ENCODE measurements around the gene AAMP.

AAMP gene

DNA sequence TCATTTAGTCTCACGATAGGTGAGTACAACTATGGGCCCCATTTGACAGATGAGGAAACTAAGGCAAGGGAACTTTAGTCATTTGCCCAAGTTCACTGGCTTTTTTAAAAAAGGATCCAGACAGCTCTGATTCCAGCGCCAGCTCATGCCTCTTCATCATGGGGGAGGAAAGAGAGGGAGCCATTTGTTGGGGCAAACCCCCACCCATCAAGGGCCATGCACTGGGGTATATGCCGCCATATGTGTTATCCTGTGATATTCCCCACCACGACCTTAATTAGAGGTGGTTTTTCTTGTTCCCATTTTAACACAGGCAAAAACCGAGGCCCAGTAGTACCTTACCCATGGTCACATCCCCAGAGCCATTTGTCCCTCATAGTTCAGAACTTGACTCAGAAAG is 9.8 kb downstream of the AAMP start:
- no peak for DNase-seq (ENCODE audit: low spot score)

DNA sequence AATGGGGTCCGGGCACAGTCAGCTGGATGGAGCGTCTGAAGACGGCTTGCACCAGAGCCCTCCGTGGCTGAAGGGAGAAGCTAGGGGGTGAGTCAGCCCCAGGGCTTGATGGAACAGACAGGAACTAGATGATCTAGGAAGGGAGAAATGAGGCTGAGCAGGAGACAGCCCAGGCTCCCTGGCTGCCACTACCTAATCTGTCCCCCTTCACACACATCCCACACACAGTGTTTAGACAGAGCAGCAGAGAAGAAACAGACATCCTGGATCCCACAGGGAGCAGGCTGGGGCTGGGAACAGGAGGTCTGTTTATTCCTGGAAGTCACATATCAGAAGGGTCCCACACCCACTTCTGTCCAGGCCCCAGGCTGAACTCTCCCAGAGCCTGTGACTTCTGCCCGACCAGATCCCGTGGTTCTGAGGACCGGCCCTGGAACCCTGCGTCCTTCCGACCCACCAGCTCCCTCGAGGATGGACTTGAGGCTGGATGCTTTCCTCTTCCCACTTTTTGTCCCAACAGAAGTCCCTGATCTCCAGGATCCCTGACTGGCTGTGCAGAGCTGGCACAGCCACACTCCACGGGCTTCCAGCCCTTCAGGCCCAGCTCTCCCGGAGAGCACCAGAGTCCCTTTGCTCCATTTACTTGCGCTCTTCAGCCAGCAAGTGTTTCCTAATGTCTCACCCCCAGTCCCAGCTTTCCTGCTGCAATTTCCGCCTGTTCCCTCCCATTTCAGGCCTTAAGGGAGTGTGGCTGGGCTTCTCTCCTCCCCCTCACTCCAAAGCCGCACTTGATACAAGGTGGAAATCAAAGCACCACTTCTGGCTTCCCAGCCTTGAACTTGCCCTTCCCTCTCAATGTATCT is 10.6 kb downstream of the AAMP start:
- DNase-seq (ENCODE audit: low spot score) = peak; percentile 57

DNA sequence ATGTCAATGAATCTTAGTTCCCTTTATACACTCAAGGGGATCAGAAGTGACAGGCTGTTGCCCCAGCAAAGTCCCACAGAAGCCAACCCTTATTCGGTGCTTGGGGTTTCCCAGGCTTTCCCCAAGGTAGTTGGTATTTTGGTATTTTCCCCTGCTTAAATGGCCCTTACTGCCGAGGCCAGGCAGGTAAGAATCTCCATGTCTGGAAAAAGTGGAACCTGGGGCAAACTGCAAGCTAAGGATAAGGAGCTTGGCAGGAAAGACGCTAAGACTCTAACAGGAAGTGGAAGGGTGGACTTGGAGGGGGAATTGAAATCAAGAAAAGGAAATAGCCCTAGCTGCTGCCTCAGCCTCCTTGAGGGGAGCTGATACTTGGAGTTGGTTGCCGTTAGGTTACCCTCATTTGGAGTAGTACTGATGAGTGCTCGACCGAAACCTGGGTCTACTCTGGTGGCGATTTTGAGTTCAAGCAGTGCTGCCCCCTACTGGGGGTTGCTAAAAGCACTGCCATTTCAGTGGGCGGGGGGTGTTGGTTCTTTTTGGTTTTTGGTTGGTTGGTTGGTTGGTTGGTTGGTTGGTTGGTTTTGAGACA is 12.5 kb downstream of the AAMP start:
- peak; percentile 60 for DNase-seq (ENCODE audit: low spot score)

DNA sequence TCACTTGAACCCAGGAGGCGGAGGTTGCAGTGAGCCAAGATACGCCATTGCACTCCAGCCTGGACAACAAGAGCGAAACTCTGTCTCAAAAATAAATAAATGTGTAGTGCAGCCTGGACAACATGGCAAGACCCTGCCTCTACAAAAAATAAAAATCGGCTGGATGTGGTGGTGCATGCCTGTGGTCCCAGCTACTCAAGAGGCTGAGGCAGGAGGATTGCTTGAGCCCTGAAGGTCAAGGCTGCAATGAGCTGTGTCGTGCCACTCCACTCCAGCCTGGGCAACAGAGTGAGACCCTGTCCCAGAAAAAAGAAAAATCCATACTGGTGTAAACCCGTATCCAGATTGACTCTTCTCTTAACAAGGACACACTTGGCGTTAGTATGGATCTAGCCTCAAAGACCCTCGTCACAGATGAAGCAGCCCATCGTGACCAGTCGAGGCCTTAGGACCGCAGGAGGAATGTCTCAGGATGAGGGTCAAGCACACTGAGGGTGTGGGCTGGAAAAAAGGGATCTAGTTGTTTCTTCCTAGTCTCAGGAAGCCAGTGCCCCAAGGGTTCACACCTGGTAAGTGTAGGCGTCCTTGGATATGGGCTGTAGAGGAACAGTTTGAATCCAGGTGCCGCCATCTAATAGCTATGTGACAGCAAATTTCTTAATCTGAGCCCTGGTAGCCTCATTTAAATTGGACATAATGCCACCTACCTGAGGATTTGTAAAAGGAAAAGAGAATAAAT is 13.2 kb downstream of the AAMP start:
- peak; percentile 3 for DNase-seq (ENCODE audit: low spot score)

DNA sequence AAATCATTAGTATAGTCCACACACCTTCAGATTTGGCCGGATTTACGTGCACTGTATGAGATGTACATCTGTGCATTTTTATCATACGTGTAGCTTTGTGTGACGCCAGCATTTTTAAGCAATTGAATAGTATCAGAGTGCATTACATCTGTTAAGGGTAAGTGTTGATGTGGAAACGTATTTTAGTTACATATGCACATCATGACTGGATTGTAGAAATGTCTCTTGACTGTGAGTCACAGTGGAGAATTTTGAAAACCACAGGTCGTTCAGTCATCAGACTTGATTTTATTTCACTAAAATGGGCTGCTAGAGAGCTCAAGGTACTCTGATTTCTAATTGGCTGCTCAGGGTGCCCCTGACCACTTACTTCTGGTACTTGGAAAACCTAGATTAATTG is 14.5 kb downstream of the AAMP start:
- DNase-seq (ENCODE audit: low spot score) = no peak

DNA sequence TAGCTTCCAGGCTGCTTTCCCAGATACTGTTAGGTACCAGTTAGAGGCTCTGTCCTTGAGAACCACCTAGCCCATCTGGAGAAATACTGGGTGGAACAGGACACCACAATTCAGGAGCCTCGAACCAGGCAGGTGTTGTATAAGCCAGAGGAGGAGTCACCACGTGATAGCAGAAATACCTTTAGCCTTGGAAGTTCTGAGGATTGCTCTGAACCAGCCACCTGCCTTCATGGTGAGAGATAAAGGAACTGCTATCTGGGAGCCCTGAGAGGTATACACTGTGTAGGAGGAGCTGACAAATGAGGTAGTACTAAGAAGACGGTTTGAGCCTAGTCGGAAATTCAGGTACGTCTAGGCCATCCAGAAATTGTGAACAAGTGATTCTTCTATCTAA is 16.7 kb downstream of the AAMP start:
- no peak for DNase-seq (ENCODE audit: low spot score)

DNA sequence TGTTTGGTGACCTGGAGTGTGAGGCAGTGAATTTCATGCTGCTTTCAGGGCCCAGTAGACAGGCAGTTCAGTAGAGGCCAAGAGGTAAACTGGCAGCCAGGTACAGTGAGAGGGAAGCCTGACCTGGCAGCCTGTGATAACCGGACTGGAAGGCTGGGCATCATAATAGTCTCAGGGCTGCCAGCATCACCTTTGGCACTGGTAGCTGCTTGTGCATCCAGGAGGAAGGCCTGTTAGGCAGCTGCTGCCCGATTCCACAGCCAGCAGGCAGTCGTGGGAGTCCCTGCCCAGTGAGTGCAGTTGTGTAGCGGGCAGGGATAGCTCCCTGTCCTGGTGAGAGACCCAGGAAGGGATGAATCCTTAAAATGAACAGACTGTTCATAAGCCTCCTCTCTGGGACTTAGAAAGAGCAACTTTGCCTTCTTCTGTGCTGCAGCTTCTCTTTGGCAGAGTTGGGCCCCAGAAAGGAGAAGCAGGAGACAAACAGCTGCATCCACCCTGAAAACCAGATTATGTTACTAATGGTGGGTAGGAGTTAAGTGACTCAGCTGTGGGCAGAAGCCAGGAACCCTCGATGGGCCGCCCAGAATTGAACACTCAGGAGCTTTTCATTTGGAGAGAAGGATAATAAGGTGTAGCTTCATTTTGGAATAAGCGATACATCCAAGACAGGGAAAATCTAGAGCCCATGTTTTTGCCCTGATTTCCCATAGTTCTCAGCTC is 17.3 kb downstream of the AAMP start:
- no peak for DNase-seq (ENCODE audit: low spot score)

DNA sequence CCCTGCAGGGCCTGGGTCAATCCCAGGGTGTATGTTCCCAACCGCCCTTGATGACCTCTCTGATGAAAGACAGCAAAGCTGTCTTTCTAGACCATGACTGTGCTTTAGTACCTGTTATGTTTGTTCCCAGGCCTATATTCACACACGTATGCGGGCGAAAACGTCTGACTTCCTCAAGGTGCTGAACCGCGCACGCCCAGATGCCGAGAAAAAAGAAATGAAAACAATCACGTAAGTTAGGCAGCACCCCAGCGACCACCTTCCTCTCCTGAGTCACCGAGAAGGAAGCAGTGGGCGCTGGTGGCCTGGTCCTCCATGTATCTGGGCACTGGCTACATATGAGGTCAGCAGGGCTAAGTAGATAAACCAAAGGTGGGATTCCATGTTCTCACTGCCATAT is 20.2 kb downstream of the AAMP start:
- no peak for DNase-seq (ENCODE audit: low spot score)

DNA sequence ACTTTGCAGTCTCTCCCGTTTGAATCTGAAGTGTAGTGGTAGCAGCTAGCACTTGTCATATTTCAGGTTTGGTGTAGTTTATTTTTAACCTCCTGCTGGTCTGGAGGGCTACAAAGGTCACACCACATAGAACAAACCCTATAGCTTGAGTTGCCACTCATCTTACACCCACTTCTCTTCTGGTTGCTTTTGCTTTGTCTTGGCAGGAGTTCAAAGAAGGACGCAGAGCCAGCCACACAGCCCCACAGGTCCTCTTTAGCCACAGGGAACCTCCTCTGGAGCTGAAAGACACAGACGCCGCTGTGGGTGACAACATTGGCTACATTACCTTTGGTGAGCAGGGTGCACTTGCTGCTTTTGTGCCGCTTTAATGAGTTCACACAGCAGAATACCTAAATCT is 24.7 kb downstream of the AAMP start:
- no peak for DNase-seq (ENCODE audit: low spot score)

DNA sequence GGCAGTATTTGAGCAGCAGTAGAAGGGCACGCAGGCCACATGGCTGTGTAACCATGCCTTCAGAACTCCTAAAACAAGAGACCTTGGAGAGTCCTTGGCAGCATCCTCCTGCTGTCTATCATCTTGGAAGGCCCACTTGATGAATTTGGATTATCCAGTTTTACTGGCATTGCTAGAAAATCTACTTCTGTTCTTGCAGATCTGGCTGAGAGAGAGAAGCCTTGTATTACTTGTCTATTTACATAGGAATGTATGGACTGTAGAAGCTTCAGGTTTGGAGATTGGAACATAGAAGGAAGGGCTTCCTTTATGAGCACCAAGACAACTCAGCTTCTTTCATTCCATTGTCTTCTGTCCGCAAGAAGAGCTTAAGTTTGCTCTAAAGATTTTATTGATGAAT is 25.3 kb downstream of the AAMP start:
- DNase-seq (ENCODE audit: low spot score) = no peak

DNA sequence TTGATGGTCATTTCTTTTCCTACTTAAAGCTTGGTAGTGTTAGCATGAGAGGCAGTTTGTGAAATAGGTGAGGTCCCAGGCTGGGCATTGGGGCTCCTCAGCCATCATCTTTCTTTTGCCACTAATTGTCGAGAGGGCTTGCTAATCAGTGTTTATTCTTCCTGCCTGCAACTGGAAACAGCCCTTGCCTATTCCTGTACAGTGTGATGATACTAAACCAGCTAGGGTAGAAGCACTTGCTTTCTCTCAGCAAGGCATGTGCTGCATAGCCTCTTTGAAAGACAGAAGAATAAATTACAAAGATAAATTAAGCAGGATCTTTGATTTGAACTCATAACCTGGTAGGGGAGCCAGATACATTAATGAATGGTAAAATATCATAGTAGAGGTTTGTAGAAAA is 25.7 kb downstream of the AAMP start:
- no peak for DNase-seq (ENCODE audit: low spot score)

DNA sequence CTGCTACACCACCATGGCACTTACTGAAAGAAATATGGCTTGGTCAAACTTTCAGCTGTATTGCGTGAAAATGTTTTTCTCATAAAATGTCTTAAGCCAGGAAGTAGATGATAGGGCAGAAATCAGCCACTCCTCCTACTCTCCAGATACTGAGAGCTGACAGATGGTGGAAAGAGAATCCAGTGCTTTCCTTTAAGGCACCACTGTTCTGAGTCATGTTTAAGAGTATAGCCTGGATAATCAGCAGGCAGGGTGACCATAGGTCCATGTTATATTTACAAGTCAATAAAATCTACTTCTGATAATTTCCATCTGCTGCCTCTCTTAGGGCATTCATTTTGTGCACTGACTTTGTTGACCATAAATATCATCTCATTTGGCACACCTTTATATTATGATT is 31.1 kb downstream of the AAMP start:
- DNase-seq (ENCODE audit: low spot score) = no peak

DNA sequence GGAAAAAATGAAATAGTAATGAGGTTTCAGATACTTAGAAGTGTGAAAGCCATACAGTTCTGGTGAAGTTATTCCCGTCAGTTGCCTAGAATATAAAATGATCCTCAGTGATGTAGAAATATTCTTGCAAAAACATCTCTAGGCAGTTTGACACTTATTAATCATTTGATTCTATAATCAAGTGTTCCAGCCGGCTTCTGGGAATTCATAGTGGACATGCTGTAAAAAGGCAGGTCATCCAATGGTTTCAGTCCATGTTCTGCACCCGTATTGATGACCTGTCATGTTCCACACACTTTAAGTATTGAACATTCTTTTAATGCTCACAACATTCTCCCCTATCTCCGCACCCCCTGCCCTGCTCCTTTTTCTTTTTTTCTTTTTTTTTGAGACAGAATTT is 33.1 kb downstream of the AAMP start:
- no peak for DNase-seq (ENCODE audit: low spot score)

DNA sequence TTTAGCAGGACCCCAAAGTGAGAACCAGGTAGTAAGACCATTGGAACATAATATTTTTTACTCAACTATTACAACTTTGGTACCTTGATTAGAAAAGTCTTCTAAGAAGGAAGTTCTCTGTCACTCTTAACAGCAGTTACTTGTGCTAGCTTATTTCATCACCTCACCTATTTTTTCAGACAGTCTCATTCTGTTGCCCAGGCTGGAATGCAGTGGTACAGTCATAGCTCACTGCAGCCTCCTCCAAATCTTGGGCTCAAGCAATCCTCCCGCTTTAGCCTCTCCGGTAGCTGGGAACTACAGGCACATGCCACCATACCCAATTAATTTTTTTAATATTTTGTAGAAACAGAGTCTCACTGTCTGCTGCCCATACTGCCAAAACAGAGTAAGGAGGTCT is 34.9 kb downstream of the AAMP start:
- DNase-seq (ENCODE audit: low spot score) = no peak

DNA sequence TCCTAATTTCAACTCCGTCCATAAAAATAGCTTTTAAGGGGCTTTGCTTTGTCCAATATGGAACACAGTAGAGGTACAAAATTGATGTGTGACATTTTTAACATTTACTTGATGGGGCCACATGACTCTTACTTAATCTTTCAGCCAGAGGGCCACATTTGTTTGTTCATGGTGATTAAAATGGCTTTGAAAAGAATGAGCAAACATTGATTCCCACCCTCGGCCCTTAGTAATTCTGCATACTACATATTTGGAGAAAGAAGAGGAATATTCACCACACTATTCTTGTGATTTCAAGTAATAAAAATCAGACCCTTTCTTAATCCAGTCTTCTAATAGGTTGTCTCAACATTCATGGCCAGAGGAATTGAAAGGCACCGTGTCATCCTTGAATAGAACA is 35.4 kb downstream of the AAMP start:
- DNase-seq (ENCODE audit: low spot score) = no peak

DNA sequence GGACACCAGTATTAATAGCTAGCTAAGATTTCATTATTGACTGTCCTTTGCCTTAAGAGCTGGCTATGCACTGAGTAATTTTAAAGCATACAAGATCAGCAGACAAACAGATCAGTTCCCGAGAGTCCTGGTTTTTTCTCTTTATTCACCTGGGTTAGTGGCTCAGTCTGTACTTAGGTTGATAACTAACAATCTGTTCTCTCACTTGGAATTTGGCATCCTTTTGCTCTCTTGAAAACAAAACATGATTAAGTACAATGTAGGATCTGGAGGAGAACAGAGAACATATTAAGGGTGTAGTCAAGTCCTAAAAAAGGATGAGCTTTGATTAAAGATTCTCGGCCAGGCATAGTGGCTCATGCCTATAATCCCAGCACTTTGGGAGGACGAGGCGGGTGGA is 36.4 kb downstream of the AAMP start:
- no peak for DNase-seq (ENCODE audit: low spot score)

DNA sequence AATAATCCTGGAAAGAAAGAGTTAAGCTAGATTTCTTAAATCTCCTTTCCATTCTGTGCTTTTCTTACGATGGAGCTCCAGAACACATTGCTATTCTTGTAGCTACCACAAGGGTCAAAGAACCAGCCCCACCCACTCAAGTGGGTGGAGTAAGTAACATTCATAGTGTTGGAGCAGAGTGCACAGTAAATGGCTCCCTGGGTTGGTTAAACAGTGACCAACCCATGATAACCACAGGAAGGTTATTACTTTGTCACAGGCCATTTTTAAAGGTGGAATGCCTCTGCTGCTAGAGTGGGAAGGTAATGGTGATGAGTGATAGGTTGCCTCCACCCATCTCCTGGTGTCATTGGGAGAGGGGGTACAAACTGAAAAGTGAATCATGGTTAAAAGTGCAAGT is 39.1 kb downstream of the AAMP start:
- DNase-seq (ENCODE audit: low spot score) = no peak

DNA sequence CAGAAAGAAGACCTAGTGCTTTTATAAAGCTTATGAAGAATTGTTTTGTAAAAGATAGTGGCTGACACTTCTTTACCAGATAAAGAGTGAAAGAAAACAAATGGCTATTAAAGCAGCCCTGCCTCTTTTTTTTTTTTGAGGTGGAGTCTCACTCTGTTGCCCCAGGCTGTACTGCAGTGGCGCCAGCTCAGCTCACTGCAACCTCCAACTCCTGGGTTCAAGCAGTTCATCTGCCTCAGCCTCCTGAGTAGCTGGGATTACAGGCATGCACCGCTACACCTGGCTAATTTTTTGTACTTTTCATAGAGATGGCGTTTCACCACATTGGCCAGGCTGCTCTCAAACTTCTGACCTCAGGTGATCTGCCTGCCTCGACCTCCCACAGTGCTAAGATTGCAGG is 40.1 kb downstream of the AAMP start:
- DNase-seq (ENCODE audit: low spot score) = no peak

DNA sequence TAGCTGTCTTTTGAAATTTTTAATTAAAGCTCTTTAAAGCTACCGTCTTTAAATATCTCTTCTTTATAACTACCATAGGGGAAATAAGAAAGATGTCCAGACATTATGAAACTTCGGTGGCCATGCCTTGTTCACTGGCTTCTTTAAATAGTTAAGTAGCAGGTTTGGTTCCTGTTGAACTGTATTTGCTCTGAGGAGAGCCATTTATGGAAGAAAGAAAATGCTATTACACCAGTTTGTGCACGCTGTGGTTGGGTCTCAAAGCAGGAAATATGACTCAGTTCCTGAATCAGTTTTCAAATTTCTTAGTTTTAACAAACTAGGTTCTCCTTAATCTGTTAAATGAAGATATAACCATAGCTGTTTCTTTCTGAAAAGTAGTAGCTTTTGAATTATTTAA is 40.7 kb downstream of the AAMP start:
- peak; percentile 40 for DNase-seq (ENCODE audit: low spot score)

DNA sequence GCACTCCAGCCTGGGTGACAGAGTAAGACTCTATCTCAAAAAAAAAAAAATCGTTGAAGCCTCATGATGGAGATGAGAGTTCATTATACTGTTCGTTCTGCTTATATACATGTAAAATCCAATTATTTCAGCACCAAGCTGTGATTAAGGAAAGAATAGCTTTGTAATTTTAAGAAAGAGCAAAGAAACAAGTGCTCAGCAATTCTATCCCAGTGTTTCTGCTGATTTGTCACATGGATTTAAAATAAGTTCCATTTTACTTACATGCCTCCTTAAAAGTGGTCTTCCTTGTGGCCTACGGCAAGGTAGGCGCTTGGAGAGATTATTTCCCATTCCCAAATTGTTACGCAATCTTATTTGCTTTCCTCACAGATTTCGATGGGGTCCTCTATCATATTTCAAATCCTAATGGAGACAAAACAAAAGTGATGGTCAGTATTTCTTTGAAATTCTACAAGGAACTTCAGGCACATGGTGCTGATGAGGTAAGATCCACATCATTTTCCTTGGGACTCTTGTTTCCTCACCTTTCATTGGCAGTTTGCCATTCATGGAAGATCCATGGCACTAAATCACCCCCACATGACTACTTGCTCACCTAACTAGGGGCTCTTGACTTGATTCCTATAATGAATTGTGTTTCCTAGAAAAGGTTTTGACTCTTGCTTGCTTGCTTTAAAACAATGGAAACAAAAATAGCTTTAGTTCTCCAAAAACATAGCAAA is 41.4 kb downstream of the AAMP start:
- no peak for DNase-seq (ENCODE audit: low spot score)

DNA sequence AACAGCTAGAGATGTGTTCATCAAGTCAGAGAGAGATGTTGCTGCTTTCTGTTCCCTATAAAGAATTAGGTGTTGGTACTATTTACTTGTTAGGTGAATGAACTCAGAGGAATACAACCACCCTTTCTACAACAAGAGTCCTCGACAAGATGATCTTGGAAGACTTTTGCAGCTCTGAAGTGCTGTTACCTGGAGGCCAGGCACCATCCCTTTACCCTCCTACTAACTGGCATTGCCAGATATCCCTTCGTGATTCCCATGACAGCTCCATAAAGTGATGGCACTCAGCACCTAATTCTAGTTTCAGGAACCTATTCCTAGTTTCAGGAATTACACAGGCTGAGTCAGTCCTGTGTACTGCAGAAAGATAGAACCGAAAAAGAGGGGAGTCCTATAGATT is 43.0 kb downstream of the AAMP start:
- no peak for DNase-seq (ENCODE audit: low spot score)

DNA sequence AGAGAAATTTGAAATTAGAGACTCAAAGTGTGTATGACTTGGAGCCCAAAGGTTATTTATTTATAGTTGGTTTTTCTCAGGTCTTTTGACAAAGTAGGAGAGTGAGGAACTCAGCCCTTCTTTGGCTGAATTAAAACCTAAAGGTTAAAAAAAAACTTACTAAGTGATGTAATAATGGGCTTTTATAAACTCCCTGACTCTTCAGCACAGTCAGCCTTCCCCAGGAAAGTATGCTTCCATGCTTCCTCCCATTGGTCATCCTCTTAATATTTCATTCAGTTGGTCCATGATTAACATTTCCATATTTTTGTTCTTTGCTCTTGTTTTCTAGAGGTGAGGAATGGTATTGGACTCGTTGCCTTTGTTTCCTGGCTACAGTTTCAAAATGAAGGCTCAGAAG is 45.8 kb downstream of the AAMP start:
- DNase-seq (ENCODE audit: low spot score) = no peak

Data from Ammon's horn (tissue), 1 donor.